PC-3 (cell line): ENCODE results near the gene NUDT22. TPM values are rescaled to one million over a fixed set of nuclear protein-coding genes. Genes with fewer than 3 reads are reported as not detected.

ENCODE experiments used
- ATAC-seq: fragments of 200-7000 bp; cut with Tn5 transposase; 2 replicates; pipeline ENCODE4 v1.9.1; 2020; ENCODE audit warnings: mild to moderate bottlenecking, moderate library complexity
- BruUV-seq: library from RNA; stranded (reverse); fragments of 400-500 nt; replicated peaks from 2 replicates; lab custom pipeline; 2021; lab: Mats Ljungman, UMichigan
- CTCF ChIA-PET: fragments of 300-600 bp; sonication (Branson Sonifier 250); formaldehyde crosslinking; loops from one replicate; lab custom pipeline; 2022; ENCODE audit warnings: antibody characterized with exemption; lab: Charles Lee
- POLR2A ChIA-PET: fragments of 300-600 bp; sonication (Branson Sonifier 250); formaldehyde crosslinking; loops from one replicate; lab custom pipeline; 2022; ENCODE audit warnings: antibody characterized with exemption; ENCODE audit not compliant: unreplicated experiment; lab: Charles Lee
- DNase-seq: peaks from one replicate; pipeline ENCODE4 v3.0.0-alpha.2; 2015
- H2AFZ ChIP-seq: fragments of 300-600 bp; sonication (generic); 2 replicates; pipeline ENCODE4 v1.6.0; 2016; ENCODE audit warnings: antibody characterized with exemption, low read length
- H3F3A ChIP-seq: fragments of 300-600 bp; sonication (generic); one replicate; pipeline ENCODE4 v1.6.0; 2017; ENCODE audit warnings: antibody characterized with exemption, low read length, control low read depth, mild to moderate bottlenecking; ENCODE audit not compliant: unreplicated experiment
- H3K27ac ChIP-seq: fragments of 300-600 bp; sonication (generic); 2 replicates; pipeline ENCODE4 v1.5.1; 2016; ENCODE audit warnings: mild to moderate bottlenecking, low read length
- H3K27me3 ChIP-seq: fragments of 300-600 bp; sonication (generic); 2 replicates; pipeline ENCODE4 v1.6.1; 2016; ENCODE audit warnings: low read length, mixed read lengths
- H3K36me3 ChIP-seq: fragments of 300-600 bp; sonication (generic); 2 replicates; pipeline ENCODE4 v1.6.1; 2016; ENCODE audit warnings: low read depth, mixed run types, low read length, mixed read lengths
- H3K4me1 ChIP-seq: fragments of 300-600 bp; sonication (generic); 2 replicates; pipeline ENCODE4 v1.5.1; 2016; ENCODE audit warnings: low read length; ENCODE audit not compliant: insufficient read depth
- H3K4me2 ChIP-seq: fragments of 300-600 bp; sonication (generic); 2 replicates; pipeline ENCODE4 v1.6.0; 2016; ENCODE audit warnings: low read length
- H3K4me3 ChIP-seq: fragments of 300-600 bp; sonication (generic); 2 replicates; pipeline ENCODE4 v1.5.1; 2016; ENCODE audit warnings: mild to moderate bottlenecking, low read length, mixed read lengths
- H3K79me2 ChIP-seq: fragments of 300-600 bp; sonication (generic); 2 replicates; pipeline ENCODE4 v1.6.1; 2017; ENCODE audit warnings: low read length, mixed read lengths
- H3K9ac ChIP-seq: fragments of 300-600 bp; sonication (generic); 2 replicates; pipeline ENCODE4 v1.6.0; 2016; ENCODE audit warnings: mild to moderate bottlenecking, low read length
- H3K9me2 ChIP-seq: fragments of 300-600 bp; sonication (generic); replicated peaks from 2 replicates; pipeline ENCODE4 v1.6.1; 2016; ENCODE audit warnings: mixed run types, low read length, mixed read lengths
- H3K9me3 ChIP-seq: fragments of 300-600 bp; sonication (generic); 2 replicates; pipeline ENCODE4 v1.6.1; 2016; ENCODE audit warnings: low read length, mixed read lengths
- H4K20me1 ChIP-seq: fragments of 300-600 bp; sonication (generic); 2 replicates; pipeline ENCODE4 v1.6.1; 2016; ENCODE audit warnings: low read length, mixed read lengths
- EZH2 ChIP-seq: fragments of 300-600 bp; sonication (generic); IDR thresholded peaks from one replicate; pipeline ENCODE4 v1.6.1; 2017; ENCODE audit warnings: antibody characterized with exemption, mild to moderate bottlenecking, low read length; ENCODE audit not compliant: unreplicated experiment
- EZH2phosphoT487 ChIP-seq: fragments of 300-600 bp; sonication (generic); IDR thresholded peaks from 2 replicates; pipeline ENCODE4 v1.6.1; 2018; ENCODE audit warnings: mild to moderate bottlenecking, antibody characterized with exemption, low read length, borderline replicate concordance
- intact Hi-C: fragments of 100-400 bp; cut with micrococcal nuclease; formaldehyde crosslinking; loops from 2 replicates; pipeline ENCODE4 v1.9.0; 2023
- total RNA-seq: library from RNA; depleted of rRNA; stranded (reverse); fragments of >200 nt; gene quantifications from 2 replicates; pipeline ENCODE4 v1.2.3, GENCODE V29; 2014
- TF ChIP-seq, protein P1 (sequence below): fragments of 300-600 bp; sonication (generic); conservative IDR thresholded peaks from 2 replicates; pipeline ENCODE4 v1.5.1; 2017; ENCODE audit warnings: antibody characterized with exemption, low read depth, mild to moderate bottlenecking, low read length

The NUDT22 gene
- total RNA-seq, 1 experiment from 2014 or later = 98.3 TPM

- DNase-seq (peak; percentile 22), ATAC-seq (peak; percentile 38)
- Histone ChIP-seq H4K20me1 (peaks cover 7% of the 10 kb centered on the region; the same call in 1 of the 2 replicates), H3K9me2 (no peaks in the 10 kb centered on the region), H3K79me2 (no peaks in the 10 kb centered on the region), H2AFZ (no peak overlapping the region), H3K9me3 (no peaks in the 10 kb centered on the region), H3K4me3 (no peak overlapping the region), H3K27me3 (no peaks in the 10 kb centered on the region), H3K9ac (no peak overlapping the region), H3K27ac (no peak overlapping the region), H3K4me2 (no peak overlapping the region), H3F3A (peaks cover 3% of the 10 kb centered on the region), H3K36me3 (peaks cover 42% of the 10 kb centered on the region), H3K4me1 (0 out of 2 replicates have a peak, but pooled peaks cover 3% of the 10 kb centered on the region)
- no TSS peak for BruUV-seq
- intact Hi-C loops = no loop called here
- ChIA-PET CTCF (no interaction called here), POLR2A (no interaction called here)
- TF ChIP-seq EZH2 (no peak), EZH2phosphoT487 (no peak)
- TF ChIP-seq, protein P1, sequence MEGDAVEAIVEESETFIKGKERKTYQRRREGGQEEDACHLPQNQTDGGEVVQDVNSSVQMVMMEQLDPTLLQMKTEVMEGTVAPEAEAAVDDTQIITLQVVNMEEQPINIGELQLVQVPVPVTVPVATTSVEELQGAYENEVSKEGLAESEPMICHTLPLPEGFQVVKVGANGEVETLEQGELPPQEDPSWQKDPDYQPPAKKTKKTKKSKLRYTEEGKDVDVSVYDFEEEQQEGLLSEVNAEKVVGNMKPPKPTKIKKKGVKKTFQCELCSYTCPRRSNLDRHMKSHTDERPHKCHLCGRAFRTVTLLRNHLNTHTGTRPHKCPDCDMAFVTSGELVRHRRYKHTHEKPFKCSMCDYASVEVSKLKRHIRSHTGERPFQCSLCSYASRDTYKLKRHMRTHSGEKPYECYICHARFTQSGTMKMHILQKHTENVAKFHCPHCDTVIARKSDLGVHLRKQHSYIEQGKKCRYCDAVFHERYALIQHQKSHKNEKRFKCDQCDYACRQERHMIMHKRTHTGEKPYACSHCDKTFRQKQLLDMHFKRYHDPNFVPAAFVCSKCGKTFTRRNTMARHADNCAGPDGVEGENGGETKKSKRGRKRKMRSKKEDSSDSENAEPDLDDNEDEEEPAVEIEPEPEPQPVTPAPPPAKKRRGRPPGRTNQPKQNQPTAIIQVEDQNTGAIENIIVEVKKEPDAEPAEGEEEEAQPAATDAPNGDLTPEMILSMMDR = no peak
These were observed 18.6 kb upstream of the NUDT22 start for GRCh38 chr11:64207256-64208085.

- ChIA-PET CTCF (no interaction called here), POLR2A (no interaction called here)
- Histone ChIP-seq H3K9me3 (no peaks in the 10 kb centered on the region), H3K9me2 (no peaks in the 10 kb centered on the region), H3K4me3 (no peak overlapping the region), H3K4me2 (no peak overlapping the region), H4K20me1 (peaks cover 7% of the 10 kb centered on the region; the same call in 1 of the 2 replicates), H3K27me3 (no peaks in the 10 kb centered on the region), H3K9ac (no peak overlapping the region), H3K27ac (no peak overlapping the region), H2AFZ (no peak overlapping the region), H3K36me3 (peaks cover 34% of the 10 kb centered on the region), H3F3A (no peaks in the 10 kb centered on the region), H3K4me1 (0 out of 2 replicates have a peak, but pooled peaks cover 3% of the 10 kb centered on the region), H3K79me2 (no peaks in the 10 kb centered on the region)
- TF ChIP-seq EZH2phosphoT487 (no peak), EZH2 (no peak)
- TF ChIP-seq, protein P1 = no peak
- DNase-seq (no peak), ATAC-seq (no peak)
- BruUV-seq = no TSS peak
- intact Hi-C loops = no loop called here
These were observed 17.8 kb upstream of the NUDT22 start for GRCh38 chr11:64208086-64208795.
